ENCODE results near the gene MAPK11.

GRCh38 chr22:50264104-50264745 is 6.0 kb downstream of the MAPK11 start:
- TF ChIP-seq EZH2 (IDR thresholded peaks at IDR 0.05; ENCODE audit: borderline replicate concordance, control insufficient read depth, low read depth, low read length) (no peak), STAT1 (conservative IDR thresholded peaks at IDR 0.05) (no peak)
- TF ChIP-seq, protein P1, sequence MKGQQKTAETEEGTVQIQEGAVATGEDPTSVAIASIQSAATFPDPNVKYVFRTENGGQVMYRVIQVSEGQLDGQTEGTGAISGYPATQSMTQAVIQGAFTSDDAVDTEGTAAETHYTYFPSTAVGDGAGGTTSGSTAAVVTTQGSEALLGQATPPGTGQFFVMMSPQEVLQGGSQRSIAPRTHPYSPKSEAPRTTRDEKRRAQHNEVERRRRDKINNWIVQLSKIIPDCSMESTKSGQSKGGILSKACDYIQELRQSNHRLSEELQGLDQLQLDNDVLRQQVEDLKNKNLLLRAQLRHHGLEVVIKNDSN (IDR thresholded peaks at IDR 0.05; ENCODE audit: borderline replicate concordance, extremely low read length, insufficient read depth, low read depth, low read length) = no peak

Data from GM12878 (cell line).